ENCODE data around the gene DENND1A. TPM values are rescaled to one million over a fixed set of nuclear protein-coding genes. Genes with fewer than 3 reads are reported as not detected.

Gene DENND1A
- total and polyA plus RNA-seq, 2 experiments from 2014 or later = 13.1 to 28.7 TPM

GRCh38 chr9:123497830-123498229 is 432.1 kb downstream of the DENND1A start:
- Mint-ChIP-seq H3K36me3 (ENCODE audit: low read depth) (no peaks in the 10 kb centered on the region), H3K4me3 (no peak overlapping the region), H3K27me3 (ENCODE audit: insufficient read depth, low read depth, poor library complexity) (peaks cover 4% of the 10 kb centered on the region), H3K4me1 (no peaks in the 10 kb centered on the region), H3K9me3 (no peaks in the 10 kb centered on the region), H3K27ac (no peak overlapping the region)
- no peaks in the 10 kb centered on the region for H3F3A ChIP-seq (replicated peaks; ENCODE audit: low read depth)
- H3K4me3 ChIP-seq = no peak overlapping the region
- no peaks in the 10 kb centered on the region for H3K9me2 ChIP-seq (ENCODE audit: insufficient read depth)
- no peaks in the 10 kb centered on the region for H4K20me1 ChIP-seq (replicated peaks; ENCODE audit: insufficient read depth)
- H3K36me3 ChIP-seq (ENCODE audit: insufficient read depth) = no peaks in the 10 kb centered on the region
- H3K79me2 ChIP-seq (replicated peaks; ENCODE audit: insufficient read depth) = no peaks in the 10 kb centered on the region
- no peaks in the 10 kb centered on the region for H3K27me3 ChIP-seq (ENCODE audit: insufficient read depth)
- TF ChIP-seq CREB1 (CRISPR knock-in tag; IDR thresholded peaks at IDR 0.05; ENCODE audit: low read depth) (no peak), JUNB (IDR thresholded peaks at IDR 0.05; ENCODE audit: unreplicated experiment) (no peak), EZH2 (IDR thresholded peaks at IDR 0.05; ENCODE audit: low read depth, unreplicated experiment) (no peak), ZNF331 (CRISPR knock-in tag; IDR thresholded peaks at IDR 0.05; ENCODE audit: low read depth) (no peak), STAT1 (IDR thresholded peaks at IDR 0.05; ENCODE audit: unreplicated experiment) (no peak), NANOG (IDR thresholded peaks at IDR 0.05; ENCODE audit: borderline replicate concordance) (no peak), POLR2AphosphoS5 (IDR thresholded peaks at IDR 0.05; ENCODE audit: low read depth) (no peak), ZNF114 (CRISPR knock-in tag; IDR thresholded peaks at IDR 0.05) (no peak), EZH2phosphoT487 (IDR thresholded peaks at IDR 0.05; ENCODE audit: unreplicated experiment) (no peak)
- TF ChIP-seq, protein P1, sequence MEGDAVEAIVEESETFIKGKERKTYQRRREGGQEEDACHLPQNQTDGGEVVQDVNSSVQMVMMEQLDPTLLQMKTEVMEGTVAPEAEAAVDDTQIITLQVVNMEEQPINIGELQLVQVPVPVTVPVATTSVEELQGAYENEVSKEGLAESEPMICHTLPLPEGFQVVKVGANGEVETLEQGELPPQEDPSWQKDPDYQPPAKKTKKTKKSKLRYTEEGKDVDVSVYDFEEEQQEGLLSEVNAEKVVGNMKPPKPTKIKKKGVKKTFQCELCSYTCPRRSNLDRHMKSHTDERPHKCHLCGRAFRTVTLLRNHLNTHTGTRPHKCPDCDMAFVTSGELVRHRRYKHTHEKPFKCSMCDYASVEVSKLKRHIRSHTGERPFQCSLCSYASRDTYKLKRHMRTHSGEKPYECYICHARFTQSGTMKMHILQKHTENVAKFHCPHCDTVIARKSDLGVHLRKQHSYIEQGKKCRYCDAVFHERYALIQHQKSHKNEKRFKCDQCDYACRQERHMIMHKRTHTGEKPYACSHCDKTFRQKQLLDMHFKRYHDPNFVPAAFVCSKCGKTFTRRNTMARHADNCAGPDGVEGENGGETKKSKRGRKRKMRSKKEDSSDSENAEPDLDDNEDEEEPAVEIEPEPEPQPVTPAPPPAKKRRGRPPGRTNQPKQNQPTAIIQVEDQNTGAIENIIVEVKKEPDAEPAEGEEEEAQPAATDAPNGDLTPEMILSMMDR (conservative IDR thresholded peaks at IDR 0.05; ENCODE audit: low read depth in 2 of 2) = no peak
- TF ChIP-seq, protein P2, sequence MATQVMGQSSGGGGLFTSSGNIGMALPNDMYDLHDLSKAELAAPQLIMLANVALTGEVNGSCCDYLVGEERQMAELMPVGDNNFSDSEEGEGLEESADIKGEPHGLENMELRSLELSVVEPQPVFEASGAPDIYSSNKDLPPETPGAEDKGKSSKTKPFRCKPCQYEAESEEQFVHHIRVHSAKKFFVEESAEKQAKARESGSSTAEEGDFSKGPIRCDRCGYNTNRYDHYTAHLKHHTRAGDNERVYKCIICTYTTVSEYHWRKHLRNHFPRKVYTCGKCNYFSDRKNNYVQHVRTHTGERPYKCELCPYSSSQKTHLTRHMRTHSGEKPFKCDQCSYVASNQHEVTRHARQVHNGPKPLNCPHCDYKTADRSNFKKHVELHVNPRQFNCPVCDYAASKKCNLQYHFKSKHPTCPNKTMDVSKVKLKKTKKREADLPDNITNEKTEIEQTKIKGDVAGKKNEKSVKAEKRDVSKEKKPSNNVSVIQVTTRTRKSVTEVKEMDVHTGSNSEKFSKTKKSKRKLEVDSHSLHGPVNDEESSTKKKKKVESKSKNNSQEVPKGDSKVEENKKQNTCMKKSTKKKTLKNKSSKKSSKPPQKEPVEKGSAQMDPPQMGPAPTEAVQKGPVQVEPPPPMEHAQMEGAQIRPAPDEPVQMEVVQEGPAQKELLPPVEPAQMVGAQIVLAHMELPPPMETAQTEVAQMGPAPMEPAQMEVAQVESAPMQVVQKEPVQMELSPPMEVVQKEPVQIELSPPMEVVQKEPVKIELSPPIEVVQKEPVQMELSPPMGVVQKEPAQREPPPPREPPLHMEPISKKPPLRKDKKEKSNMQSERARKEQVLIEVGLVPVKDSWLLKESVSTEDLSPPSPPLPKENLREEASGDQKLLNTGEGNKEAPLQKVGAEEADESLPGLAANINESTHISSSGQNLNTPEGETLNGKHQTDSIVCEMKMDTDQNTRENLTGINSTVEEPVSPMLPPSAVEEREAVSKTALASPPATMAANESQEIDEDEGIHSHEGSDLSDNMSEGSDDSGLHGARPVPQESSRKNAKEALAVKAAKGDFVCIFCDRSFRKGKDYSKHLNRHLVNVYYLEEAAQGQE (IDR thresholded peaks at IDR 0.05; ENCODE audit: unreplicated experiment) = no peak
- TF ChIP-seq, protein P3, sequence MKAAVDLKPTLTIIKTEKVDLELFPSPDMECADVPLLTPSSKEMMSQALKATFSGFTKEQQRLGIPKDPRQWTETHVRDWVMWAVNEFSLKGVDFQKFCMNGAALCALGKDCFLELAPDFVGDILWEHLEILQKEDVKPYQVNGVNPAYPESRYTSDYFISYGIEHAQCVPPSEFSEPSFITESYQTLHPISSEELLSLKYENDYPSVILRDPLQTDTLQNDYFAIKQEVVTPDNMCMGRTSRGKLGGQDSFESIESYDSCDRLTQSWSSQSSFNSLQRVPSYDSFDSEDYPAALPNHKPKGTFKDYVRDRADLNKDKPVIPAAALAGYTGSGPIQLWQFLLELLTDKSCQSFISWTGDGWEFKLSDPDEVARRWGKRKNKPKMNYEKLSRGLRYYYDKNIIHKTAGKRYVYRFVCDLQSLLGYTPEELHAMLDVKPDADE (IDR thresholded peaks at IDR 0.05) = no peak
- H2AFZ ChIP-seq = no peak overlapping the region
- ATAC-seq = no peak
- no peak overlapping the region for H3K27ac ChIP-seq (ENCODE audit: low read depth)
- DNase-seq (ENCODE audit: low spot score) = no peak
- no peak overlapping the region for H3K4me2 ChIP-seq
- no peaks in the 10 kb centered on the region for H3K4me1 ChIP-seq (ENCODE audit: insufficient read depth)
